Subcutaneous abdominal adipose tissue (tissue), 5 donors: Measurements from ENCODE around the gene GDF15.
"Not testable (repeated sequence)": the region's sequence is repeated elsewhere in the genome, so short reads cannot be mapped to it uniquely, and the experiment has no call there.

Source experiments
- H3K27ac ChIP-seq: one replicate; pipeline ENCODE4 v1.7.0; 2013; ENCODE audit warnings: low read depth, mild to moderate bottlenecking, inconsistent platforms, low read length, moderate library complexity
- H3K27me3 ChIP-seq, 5 donors: one replicate each; pipeline ENCODE4 v1.7.0; 2013; ENCODE audit warnings: low read length in 5 of 5, inconsistent platforms in 1 of 5; ENCODE audit not compliant: control insufficient read depth in 5 of 5, insufficient read depth in 4 of 5
- H3K36me3 ChIP-seq, 5 donors: one replicate each; pipeline ENCODE4 v1.7.0; 2013; ENCODE audit warnings: low read length in 5 of 5; ENCODE audit not compliant: control insufficient read depth in 5 of 5, insufficient read depth in 5 of 5
- H3K4me1 ChIP-seq, 5 donors: one replicate each; pipeline ENCODE4 v1.7.0; 2013; ENCODE audit warnings: low read length in 5 of 5, mild to moderate bottlenecking in 3 of 5, moderate library complexity in 1 of 5; ENCODE audit not compliant: control insufficient read depth in 5 of 5, insufficient read depth in 5 of 5
- H3K4me3 ChIP-seq, 5 donors: one replicate each; pipeline ENCODE4 v1.7.0; 2013; ENCODE audit warnings: low read length in 5 of 5, low read depth in 1 of 5
- H3K9ac ChIP-seq, 5 donors: one replicate each; pipeline ENCODE4 v1.7.0; 2013; ENCODE audit warnings: low read length in 5 of 5, mild to moderate bottlenecking in 4 of 5, moderate library complexity in 3 of 5
- H3K9me3 ChIP-seq, 5 donors: one replicate each; pipeline ENCODE4 v1.7.0; 2013; ENCODE audit warnings: low read length in 5 of 5; ENCODE audit not compliant: control insufficient read depth in 5 of 5
- donor health status: healthy.
- donor health status: healthy.
- donor health status: healthy.
- donor health status: healthy.
- donor health status: healthy.

Gene GDF15

DNA sequence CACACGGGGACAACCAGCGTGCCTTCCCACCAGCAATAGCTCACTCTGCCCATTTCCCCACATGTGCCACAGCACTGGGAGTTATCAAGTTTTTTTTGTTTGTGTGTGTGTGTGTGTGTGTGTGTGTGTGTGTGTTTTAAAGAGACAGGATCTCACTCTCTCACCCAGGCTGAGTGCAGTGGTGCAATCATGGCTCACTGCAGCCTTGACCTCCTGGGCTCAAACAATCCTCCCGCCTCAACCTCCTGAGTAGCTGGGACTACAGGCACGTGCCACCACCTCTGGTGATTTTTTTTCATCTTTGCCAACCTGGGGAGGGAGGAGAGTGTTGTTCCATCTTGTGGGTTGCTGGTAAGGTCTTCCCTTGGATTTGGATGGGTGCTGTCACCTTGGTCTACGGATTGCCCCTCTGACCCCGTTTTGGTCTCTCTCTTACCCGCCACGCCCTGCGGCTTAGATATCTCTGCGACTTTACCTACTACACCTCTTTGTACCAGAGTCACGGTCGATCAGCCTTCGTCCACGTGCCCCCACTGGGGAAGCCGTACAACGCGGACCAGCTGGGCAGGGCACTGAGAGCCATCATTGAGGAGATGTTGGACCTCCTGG is 22.9 kb upstream of the GDF15 start:
- Histone ChIP-seq H3K4me3 (no peak overlapping the region), H3K4me1 (peaks cover 0 to 30% (median 18%) of the 10 kb centered on the region in 5 donors), H3K9me3 (no peaks in the 10 kb centered on the region), H3K27me3 (no peaks in the 10 kb centered on the region), H3K36me3 (peaks cover 4 to 39% (median 18%) of the 10 kb centered on the region in 5 donors), H3K9ac (peak overlapping the region in 1 of 5 donors; percentile 20), H3K27ac (no peak overlapping the region)

DNA sequence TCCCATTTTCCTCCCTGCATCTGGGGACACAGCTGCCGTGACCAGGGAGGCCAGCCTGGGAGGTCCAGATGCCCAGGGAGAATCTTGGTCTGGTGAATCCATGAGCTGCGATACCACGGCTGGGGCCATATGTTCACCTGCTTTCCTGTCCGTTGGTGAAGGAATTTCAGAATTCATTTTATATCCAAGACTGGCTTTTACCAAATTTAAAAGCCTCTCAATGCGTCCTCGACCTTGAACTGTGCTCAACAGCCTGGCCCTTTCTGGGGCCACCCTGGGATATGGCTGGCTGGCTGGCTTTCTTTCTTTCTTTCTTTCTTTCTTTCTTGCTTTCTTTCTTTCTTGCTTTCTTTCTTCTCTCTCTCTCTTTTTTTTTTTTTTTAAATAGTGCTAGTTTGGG is 22.2 kb upstream of the GDF15 start:
- peaks cover 4 to 33% (median 16%) of the 10 kb centered on the region in 5 donors for H3K36me3 ChIP-seq
- peaks cover 0 to 30% (median 18%) of the 10 kb centered on the region in 5 donors for H3K4me1 ChIP-seq
- no peaks in the 10 kb centered on the region for H3K9me3 ChIP-seq
- H3K27me3 ChIP-seq, result no peaks in the 10 kb centered on the region
- H3K27ac ChIP-seq, result peak overlapping the region; percentile 57
- peak overlapping the region in 1 of 5 donors; percentile 20 for H3K9ac ChIP-seq
- H3K4me3 ChIP-seq, result no peak overlapping the region

DNA sequence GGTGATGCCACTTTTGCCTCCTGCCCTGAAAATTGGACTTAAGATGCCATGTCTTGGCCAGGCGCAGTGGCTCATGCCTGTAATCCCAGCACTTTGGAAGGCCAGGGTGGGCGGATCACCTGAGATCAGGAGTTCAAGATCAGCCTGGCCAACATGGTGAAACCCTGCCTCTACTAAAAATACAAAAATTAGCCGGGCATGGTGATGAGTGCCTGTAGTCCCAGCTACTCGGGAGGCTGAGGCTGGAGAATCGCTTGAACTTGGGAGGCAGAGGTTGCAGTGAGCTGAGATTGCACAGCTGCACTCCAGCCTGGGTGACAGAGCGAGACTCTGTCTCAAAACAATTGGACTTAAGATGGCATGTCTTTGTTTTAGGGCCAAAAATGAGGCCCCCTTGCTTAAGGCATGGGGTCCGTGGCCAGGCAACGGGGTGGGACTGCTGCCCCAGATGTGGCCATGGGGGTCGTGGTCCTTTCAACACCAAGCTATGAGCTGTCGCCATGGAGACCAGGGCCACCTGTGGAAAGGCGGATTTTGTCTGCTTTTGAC is 21.6 kb upstream of the GDF15 start:
- Histone ChIP-seq H3K4me1 (peaks cover 0 to 30% (median 20%) of the 10 kb centered on the region in 5 donors), H3K9ac (peak overlapping the region in 1 of 5 donors; percentile 45), H3K4me3 (peak overlapping the region in 1 of 5 donors; percentile 34), H3K36me3 (peaks cover 4 to 27% (median 12%) of the 10 kb centered on the region in 5 donors), H3K27ac (peak overlapping the region; percentile 57)
- H3K9me3 ChIP-seq, H3K27me3 ChIP-seq: not testable (repeated sequence)

DNA sequence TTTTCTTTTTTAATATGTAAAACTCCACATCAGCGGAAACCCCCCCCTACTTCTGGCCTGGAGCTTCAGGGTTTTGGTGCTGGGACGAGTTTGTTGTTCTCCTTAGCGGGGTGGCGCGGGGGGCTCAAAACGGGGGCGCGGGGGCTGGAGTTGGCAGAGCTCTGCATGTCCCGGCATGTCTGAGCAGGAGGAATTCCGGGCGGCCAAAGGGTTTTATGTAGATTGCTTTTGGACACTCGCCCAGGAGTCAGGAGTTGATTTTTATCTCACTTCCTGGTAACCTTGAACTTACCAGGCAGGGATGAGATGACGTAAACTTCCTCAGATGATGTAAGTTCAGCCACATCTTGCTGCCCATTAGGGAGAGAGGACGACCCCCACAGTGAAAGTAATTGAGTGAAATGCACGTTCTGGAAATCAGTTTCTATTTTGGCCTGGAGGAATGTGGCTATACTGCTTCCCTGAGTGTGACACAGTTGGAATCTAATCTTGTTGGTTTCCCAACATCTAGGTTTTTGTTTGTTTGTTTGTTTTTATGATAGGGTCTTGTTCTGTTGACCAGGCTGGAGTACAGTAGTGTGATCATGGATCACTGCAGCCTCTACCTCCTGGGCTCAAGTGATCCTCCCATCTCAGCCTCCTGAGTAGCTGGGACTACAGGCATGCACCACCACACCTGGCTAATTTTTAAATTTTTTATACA is 21.0 kb upstream of the GDF15 start:
- H3K36me3 ChIP-seq, result peaks cover 4 to 22% (median 8%) of the 10 kb centered on the region in 5 donors
- peaks cover 0 to 31% (median 26%) of the 10 kb centered on the region in 5 donors for H3K4me1 ChIP-seq
- H3K27me3 ChIP-seq, result no peaks in the 10 kb centered on the region
- no peaks in the 10 kb centered on the region for H3K9me3 ChIP-seq
- peak overlapping the region in 1 of 5 donors; percentile 20 for H3K9ac ChIP-seq
- H3K27ac ChIP-seq, result peak overlapping the region; percentile 78
- peak overlapping the region in 1 of 5 donors; percentile 34 for H3K4me3 ChIP-seq

DNA sequence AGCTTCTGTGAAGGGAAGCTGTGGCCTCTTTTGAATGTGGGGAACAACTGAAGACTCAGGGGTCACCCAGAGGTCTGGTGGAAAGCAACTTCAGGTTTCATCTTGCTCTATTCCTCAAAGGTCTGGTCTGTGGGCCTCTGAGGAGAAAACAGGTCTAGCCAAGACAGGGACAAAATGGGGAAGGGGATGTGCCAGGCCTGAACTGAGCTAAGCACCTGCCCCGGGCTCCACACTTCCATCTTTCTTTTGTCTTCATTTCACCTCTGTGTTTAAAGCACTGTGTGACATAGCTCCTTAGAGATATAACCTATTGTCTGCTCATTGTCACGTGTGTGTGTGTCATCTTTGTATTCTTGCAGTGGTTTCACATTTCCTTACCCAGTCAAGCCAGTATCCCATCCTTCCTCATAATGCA is 19.9 kb upstream of the GDF15 start:
- peak overlapping the region; percentile 78 for H3K27ac ChIP-seq
- H3K4me3 ChIP-seq, result no peak overlapping the region
- no peaks in the 10 kb centered on the region for H3K9me3 ChIP-seq
- H3K36me3 ChIP-seq, result peaks cover 2 to 21% (median 7%) of the 10 kb centered on the region in 5 donors
- H3K4me1 ChIP-seq, result peaks cover 0 to 31% (median 27%) of the 10 kb centered on the region in 5 donors
- H3K27me3 ChIP-seq, result no peaks in the 10 kb centered on the region
- peak overlapping the region in 2 of 5 donors; percentile 25 to 37 for H3K9ac ChIP-seq

DNA sequence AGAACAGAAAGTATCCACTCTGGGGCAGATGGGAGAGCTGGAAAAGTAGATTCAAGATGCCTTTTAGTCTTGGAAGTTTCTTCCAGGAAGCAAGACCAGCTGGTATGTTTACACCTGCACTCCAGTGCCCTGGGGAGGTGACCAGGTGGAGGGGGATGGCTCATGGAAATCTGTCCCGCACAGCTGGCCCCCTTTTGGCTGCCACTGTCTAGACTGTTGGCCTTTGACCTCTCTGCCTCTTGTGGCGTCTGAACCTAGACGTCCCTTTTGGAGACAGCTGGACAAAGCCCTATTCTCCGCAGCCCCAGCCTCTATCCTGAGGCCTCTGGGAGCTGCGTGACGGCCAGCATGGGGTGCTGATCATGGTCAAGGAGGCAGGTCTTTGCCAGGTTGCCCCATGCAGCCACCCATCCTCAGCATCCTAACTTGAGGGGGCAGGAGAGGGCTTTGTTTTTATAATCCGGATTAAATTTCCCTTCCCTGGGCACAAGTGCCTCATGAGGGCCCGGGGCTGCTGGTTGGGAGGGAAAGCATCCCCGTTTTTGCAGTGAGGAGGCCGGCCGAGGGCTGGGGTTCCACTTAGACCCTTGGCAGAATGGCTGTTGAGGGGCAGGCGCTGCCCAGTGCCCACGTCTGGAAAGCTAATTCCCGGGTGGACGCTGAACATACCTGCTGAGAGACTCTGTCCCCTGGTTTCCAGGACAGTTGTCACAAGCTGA is 17.3 kb upstream of the GDF15 start:
- peak overlapping the region in 1 of 5 donors; percentile 41 for H3K9ac ChIP-seq
- no peak overlapping the region for H3K27ac ChIP-seq
- no peaks in the 10 kb centered on the region for H3K27me3 ChIP-seq
- peaks cover 0 to 2% (median 0%) of the 10 kb centered on the region in 5 donors for H3K36me3 ChIP-seq
- peaks cover 2 to 43% (median 31%) of the 10 kb centered on the region in 5 donors for H3K4me1 ChIP-seq
- H3K9me3 ChIP-seq, result no peaks in the 10 kb centered on the region
- no peak overlapping the region for H3K4me3 ChIP-seq

DNA sequence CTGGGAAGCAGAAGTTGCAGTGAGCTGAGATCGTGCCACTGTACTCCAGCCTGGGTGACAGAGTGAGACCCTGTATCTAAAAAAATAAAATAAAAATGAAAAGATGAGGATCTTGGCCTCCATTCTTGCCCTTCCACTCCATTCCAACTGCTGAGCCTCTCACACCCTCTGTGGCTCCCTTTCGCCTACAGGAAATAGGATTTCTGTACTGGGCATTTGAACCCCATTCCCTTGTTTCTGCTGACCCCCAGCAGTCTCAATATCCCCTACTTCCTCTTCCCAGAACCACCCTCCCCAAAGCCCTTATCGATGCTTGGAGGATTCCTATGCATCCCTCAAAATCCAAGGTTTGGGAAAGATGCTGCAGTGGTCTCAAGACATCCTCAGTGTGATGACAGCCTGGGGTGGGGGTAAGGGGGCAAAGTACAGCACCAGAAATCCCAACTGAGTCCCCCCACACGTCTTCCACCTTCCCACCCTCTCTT is 12.5 kb upstream of the GDF15 start:
- Histone ChIP-seq H3K4me1 (peaks cover 7 to 42% (median 22%) of the 10 kb centered on the region in 5 donors), H3K27me3 (peaks cover 0 to 3% (median 0%) of the 10 kb centered on the region in 5 donors), H3K9me3 (no peaks in the 10 kb centered on the region), H3K9ac (peak overlapping the region in 2 of 5 donors; percentile 34 to 62), H3K27ac (peak overlapping the region; percentile 47), H3K36me3 (no peaks in the 10 kb centered on the region), H3K4me3 (no peak overlapping the region)

DNA sequence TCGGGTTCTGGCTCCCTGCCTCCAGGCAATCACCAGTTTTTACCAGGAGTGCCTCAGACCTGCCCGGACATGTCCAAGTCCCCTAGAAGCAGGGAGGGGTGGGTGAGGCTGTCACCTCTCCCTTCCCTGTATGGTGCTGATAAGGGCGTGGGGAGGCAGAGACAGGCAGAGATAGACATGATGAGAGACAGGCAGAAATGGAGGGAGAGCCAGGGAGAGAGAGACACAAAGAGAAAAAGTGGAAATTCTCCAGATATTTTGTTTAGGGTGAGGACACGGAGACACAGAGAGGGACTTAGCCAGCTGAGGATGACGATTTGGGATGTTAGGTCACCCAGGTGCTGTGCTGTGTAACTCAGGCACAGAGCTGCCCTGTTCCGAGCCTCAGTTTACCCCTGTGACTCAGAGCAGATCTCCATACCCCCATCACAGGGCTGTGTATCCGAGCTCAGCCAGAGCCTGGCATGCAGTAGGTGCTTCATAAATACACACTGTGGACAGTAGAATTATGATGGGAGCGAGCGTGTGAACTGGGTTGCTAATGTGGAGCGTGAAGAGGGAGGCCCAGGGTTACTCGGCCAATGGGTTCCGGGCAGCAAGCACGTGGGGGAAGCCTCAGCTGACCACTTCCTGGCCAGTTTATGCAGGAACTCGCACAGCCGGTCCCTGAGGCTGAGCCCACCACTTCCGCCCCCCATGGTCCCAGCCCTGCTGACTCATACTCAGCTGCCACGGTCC is 11.9 kb upstream of the GDF15 start:
- no peaks in the 10 kb centered on the region for H3K36me3 ChIP-seq
- peak overlapping the region in 3 of 5 donors; percentile 14 to 62 (median 34) for H3K9ac ChIP-seq
- peaks cover 7 to 42% (median 20%) of the 10 kb centered on the region in 5 donors for H3K4me1 ChIP-seq
- peak overlapping the region in 2 of 5 donors; percentile 10 to 22 for H3K4me3 ChIP-seq
- H3K27ac ChIP-seq, result peak overlapping the region; percentile 47
- peaks cover 0 to 3% (median 0%) of the 10 kb centered on the region in 5 donors for H3K27me3 ChIP-seq
- H3K9me3 ChIP-seq, result no peaks in the 10 kb centered on the region

DNA sequence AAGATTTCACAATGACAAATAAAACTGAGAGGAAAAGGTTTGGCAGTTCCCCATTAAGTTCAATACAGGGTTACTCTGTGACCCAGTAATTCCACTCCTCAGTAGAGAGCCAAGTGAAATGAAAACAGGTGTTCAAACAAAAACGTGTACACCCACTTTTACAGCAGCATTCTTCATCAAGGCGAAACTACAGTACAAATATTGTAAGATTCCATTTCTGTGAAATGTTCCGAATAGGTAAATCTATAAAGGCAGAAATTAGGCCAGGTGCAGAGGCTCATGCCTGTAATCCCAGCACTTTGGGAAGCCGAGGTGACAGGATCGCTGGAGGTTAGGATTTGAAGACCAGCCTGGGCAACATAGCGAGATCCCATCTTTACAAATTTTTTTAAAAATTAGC is 8.9 kb upstream of the GDF15 start:
- peaks cover 0 to 3% (median 0%) of the 10 kb centered on the region in 5 donors for H3K27me3 ChIP-seq
- peaks cover 9 to 48% (median 25%) of the 10 kb centered on the region in 5 donors for H3K4me1 ChIP-seq
- no peak overlapping the region for H3K9ac ChIP-seq
- H3K36me3 ChIP-seq, result no peaks in the 10 kb centered on the region
- H3K27ac ChIP-seq, result no peak overlapping the region
- no peaks in the 10 kb centered on the region for H3K9me3 ChIP-seq
- H3K4me3 ChIP-seq, result no peak overlapping the region
